Stomach (tissue), 4 donors: ENCODE measurements around the gene EXOC1L.

Experiments
- CTCF ChIP-seq, 7 experiments: fragments of 450-650 bp in 4 of 7; fragments of 200-600 bp in 3 of 7; sonication (generic) in 3 of 7; IDR thresholded peaks; one replicate each; pipeline ENCODE4 v1.5.1; 2016 to 2019; ENCODE audit warnings: antibody characterized with exemption in 7 of 7, control low read depth in 2 of 7, mild to moderate bottlenecking in 1 of 7
- POLR2A ChIP-seq, 4 donors: fragments of 450-650 bp; IDR thresholded peaks; one replicate each; pipeline ENCODE4 v1.6.1; 2016; ENCODE audit warnings: antibody characterized with exemption in 4 of 4, control low read depth in 2 of 4, mild to moderate bottlenecking in 1 of 4, moderate library complexity in 1 of 4
- POLR2AphosphoS5 ChIP-seq, 3 donors: sonication (generic); formaldehyde crosslinking; IDR thresholded peaks; one replicate each; pipeline ENCODE4 v1.6.1; 2016; ENCODE audit warnings: antibody characterized with exemption in 3 of 3

DNA sequence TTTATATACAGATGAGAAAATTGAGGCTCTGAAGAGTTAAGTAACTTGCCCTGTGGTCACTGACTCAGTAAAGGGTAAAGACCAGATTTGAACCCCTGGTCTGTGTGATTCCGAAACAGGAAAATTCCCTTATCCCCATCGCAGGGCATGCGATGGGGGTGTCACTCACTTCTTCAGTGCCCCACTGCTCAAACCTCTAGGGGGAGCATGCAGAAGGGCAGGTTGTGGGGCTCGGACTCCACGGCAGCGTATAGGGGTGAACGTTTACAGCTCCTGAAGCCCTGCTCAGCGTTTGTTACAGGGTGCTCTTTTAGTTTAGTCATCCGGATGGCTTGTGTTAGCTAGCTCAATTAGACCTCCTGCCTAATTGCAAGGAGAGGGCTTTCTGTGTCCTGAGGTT, 30.1 kb downstream of the EXOC1L start:
- TF ChIP-seq POLR2A (IDR thresholded peaks at IDR 0.05) (no peak), CTCF (IDR thresholded peaks at IDR 0.05) (no peak), POLR2AphosphoS5 (IDR thresholded peaks at IDR 0.05) (no peak)
